Gastroesophageal sphincter (tissue), 3 donors: ENCODE data around the gene KLHL26.

ENCODE experiments used
- EP300 ChIP-seq: sonication (generic); formaldehyde crosslinking; IDR thresholded peaks from one replicate; pipeline ENCODE4 v1.6.1; 2017; ENCODE audit warnings: antibody characterized with exemption, mild to moderate bottlenecking
- POLR2AphosphoS5 ChIP-seq: sonication (generic); formaldehyde crosslinking; IDR thresholded peaks from one replicate; pipeline ENCODE4 v1.6.1; 2017; ENCODE audit warnings: antibody characterized with exemption
- TF ChIP-seq, protein P1 (sequence below), 4 experiments: fragments of 200-600 bp in 2 of 4; fragments of 450-650 bp in 2 of 4; sonication (generic) in 1 of 4; IDR thresholded peaks; one replicate each; pipeline ENCODE4 v1.5.1; 2017 to 2019; ENCODE audit warnings: antibody characterized with exemption in 4 of 4, mild to moderate bottlenecking in 2 of 4, moderate library complexity in 2 of 4

DNA sequence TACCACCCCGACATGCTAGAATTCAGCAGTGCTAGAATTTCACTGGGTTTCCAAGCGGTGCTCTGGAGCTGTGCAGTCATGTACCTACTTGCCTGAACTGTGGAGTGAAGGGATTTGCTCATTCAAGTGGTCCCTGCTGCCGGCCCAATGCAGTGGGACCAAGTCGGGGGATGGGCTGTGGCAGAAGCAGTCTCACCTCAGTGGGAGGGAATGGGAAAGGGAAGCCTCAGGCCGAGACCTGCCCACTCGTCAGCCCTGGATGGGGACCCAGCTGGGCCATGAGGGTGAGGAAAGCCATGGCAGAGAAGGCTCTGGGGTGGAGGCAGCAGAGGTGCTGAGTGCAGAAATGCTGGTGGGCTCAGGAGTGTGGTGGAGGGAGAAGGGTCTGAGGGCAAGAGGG, 14.9 kb downstream of the KLHL26 start:
- TF ChIP-seq POLR2AphosphoS5 (no peak), EP300 (no peak)
- TF ChIP-seq, protein P1, sequence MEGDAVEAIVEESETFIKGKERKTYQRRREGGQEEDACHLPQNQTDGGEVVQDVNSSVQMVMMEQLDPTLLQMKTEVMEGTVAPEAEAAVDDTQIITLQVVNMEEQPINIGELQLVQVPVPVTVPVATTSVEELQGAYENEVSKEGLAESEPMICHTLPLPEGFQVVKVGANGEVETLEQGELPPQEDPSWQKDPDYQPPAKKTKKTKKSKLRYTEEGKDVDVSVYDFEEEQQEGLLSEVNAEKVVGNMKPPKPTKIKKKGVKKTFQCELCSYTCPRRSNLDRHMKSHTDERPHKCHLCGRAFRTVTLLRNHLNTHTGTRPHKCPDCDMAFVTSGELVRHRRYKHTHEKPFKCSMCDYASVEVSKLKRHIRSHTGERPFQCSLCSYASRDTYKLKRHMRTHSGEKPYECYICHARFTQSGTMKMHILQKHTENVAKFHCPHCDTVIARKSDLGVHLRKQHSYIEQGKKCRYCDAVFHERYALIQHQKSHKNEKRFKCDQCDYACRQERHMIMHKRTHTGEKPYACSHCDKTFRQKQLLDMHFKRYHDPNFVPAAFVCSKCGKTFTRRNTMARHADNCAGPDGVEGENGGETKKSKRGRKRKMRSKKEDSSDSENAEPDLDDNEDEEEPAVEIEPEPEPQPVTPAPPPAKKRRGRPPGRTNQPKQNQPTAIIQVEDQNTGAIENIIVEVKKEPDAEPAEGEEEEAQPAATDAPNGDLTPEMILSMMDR (IDR thresholded peaks at IDR 0.05) = no peak
